ENCODE measurements around the gene RSPRY1. TPM values are rescaled to one million over a fixed set of nuclear protein-coding genes. Genes with fewer than 3 reads are reported as not detected.

RSPRY1 gene
- total RNA-seq, 2 donors from 2014 or later, result 28.7 to 32.5 TPM

DNA sequence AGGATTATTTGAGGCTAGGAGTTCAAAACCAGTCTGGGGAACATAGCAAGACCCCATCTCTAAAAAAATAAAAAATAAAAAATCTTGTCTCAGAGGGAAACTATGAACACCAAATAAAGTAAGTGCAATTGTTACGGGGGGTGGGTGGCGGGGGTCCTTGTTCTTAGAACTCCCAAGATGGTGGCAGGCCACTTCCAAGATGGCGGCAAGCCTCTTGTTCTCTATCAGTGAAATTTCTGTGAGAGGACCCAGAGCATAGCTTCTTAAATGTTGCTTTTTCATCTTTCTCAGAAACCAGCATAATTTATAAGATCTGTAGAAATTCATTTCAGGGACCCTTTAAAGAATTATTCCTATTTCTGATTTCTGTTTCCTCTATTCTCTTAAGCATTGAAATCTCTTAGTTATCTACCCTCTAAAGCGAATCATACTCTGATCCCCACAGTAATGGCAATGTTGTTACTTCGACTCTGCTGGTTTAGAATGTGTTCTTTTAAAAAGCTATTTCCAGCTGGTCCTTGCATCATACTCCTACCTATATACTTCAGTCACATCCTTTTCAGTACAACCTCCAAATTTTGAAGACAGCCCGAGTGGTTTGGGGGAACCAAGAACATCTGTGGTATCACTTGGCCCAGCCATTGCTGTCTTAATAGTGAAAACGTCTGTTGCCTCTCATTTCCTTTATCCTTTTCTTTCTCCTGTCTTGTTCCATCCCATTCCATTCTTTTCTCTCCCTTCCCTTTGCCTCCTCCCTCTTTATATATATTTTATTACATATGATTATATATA lies 16.2 kb downstream of the RSPRY1 start:
- ATAC-seq (ENCODE audit: insufficient number of reproducible peaks, low FRiP score, low read depth), result no peak
- H3K4me1 ChIP-seq (ENCODE audit: control insufficient read depth in 1 of 2, low read depth in 2 of 2), result no peaks in the 10 kb centered on the region

DNA sequence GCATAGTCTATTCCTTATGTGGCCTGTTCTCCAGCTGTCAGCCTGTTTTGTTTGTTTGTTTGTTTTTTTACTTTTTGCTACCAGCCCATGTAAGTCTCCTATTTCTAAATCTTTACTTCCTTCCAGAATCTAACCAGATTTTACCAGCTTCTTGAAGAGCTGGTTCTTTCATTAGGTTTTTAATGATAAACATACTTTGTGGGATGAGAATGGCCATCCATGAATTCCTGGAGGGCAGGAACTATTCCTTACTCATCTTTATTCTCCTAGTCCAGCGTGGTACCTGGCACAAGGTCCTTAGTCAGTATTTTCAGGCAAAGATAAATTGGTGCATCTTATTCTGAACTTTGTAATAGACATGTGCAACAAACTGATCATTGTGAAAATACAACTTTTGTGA lies 17.3 kb downstream of the RSPRY1 start:
- no peak for ATAC-seq (ENCODE audit: insufficient number of reproducible peaks, low FRiP score, low read depth)
- Histone ChIP-seq H3K36me3 (peaks cover 7% of the 10 kb centered on the region), H3K27me3 (replicated peaks; ENCODE audit: insufficient read depth) (no peaks in the 10 kb centered on the region), H3K4me1 (ENCODE audit: control insufficient read depth in 1 of 2, low read depth in 2 of 2) (no peaks in the 10 kb centered on the region), H3K27ac (no peak overlapping the region), H3K9me3 (no peaks in the 10 kb centered on the region), H3K4me3 (no peak overlapping the region)
- DNase-seq (ENCODE audit: low spot score), result no peak
- TF ChIP-seq, protein P1, sequence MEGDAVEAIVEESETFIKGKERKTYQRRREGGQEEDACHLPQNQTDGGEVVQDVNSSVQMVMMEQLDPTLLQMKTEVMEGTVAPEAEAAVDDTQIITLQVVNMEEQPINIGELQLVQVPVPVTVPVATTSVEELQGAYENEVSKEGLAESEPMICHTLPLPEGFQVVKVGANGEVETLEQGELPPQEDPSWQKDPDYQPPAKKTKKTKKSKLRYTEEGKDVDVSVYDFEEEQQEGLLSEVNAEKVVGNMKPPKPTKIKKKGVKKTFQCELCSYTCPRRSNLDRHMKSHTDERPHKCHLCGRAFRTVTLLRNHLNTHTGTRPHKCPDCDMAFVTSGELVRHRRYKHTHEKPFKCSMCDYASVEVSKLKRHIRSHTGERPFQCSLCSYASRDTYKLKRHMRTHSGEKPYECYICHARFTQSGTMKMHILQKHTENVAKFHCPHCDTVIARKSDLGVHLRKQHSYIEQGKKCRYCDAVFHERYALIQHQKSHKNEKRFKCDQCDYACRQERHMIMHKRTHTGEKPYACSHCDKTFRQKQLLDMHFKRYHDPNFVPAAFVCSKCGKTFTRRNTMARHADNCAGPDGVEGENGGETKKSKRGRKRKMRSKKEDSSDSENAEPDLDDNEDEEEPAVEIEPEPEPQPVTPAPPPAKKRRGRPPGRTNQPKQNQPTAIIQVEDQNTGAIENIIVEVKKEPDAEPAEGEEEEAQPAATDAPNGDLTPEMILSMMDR (IDR thresholded peaks at IDR 0.05), result no peak

More for the DNA sequence above, 16.2 kb downstream of the RSPRY1 start:
- Histone ChIP-seq H3K9me3 (no peaks in the 10 kb centered on the region), H3K36me3 (peaks cover 8% of the 10 kb centered on the region), H3K27me3 (replicated peaks; ENCODE audit: insufficient read depth) (no peaks in the 10 kb centered on the region), H3K27ac (no peak overlapping the region), H3K4me3 (no peak overlapping the region)
- DNase-seq (ENCODE audit: low spot score), result no peak
- TF ChIP-seq, protein P1 (IDR thresholded peaks at IDR 0.05), result no peak

DNA sequence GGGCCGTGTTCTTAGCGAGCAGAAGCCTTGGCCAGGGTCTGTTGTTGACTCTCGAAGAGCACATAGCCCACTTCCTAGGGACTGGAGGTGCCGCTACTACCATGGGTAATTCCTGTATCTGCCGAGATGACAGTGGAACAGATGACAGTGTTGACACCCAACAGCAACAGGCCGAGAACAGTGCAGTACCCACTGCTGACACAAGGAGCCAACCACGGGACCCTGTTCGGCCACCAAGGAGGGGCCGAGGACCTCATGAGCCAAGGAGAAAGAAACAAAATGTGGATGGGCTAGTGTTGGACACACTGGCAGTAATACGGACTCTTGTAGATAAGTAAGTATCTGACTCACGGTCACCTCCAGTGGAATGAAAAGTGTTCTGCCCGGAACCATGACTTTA lies 18.5 kb downstream of the RSPRY1 start:
- Histone ChIP-seq H3K4me3 (no peak overlapping the region), H3K27ac (no peak overlapping the region), H3K36me3 (peaks cover 8% of the 10 kb centered on the region), H3K27me3 (replicated peaks; ENCODE audit: insufficient read depth) (no peaks in the 10 kb centered on the region), H3K9me3 (no peaks in the 10 kb centered on the region), H3K4me1 (ENCODE audit: control insufficient read depth in 1 of 2, low read depth in 2 of 2) (no peaks in the 10 kb centered on the region)
- no peak for DNase-seq (ENCODE audit: low spot score)
- ATAC-seq (ENCODE audit: insufficient number of reproducible peaks, low FRiP score, low read depth), result no peak
- TF ChIP-seq, protein P1 (IDR thresholded peaks at IDR 0.05), result no peak

DNA sequence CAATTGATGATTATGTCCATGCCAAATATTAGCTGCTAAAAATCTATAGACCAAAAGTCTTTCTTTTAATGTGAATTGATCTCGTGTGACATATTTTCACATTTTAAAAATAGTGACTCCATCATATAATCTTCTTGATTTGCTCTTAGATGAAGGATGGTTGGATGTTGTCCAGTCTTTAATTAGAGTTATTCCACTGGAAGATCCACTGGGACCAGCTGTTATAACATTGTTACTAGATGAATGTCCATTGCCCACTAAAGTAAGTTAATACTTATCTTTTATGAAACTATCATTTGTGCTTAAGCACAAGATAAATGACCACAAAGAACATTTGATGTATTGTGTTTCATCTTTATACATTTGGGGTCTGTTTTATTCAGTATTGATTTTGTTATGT lies 22.8 kb downstream of the RSPRY1 start:
- H3K9me3 ChIP-seq, result no peaks in the 10 kb centered on the region
- no peak overlapping the region for H3K4me3 ChIP-seq
- no peak overlapping the region for H3K27ac ChIP-seq
- peaks cover 23% of the 10 kb centered on the region for H3K36me3 ChIP-seq
- TF ChIP-seq, protein P1 (IDR thresholded peaks at IDR 0.05), result no peak
- no peaks in the 10 kb centered on the region for H3K27me3 ChIP-seq (replicated peaks; ENCODE audit: insufficient read depth)
- no peak for ATAC-seq (ENCODE audit: insufficient number of reproducible peaks, low FRiP score, low read depth)
- no peak for DNase-seq (ENCODE audit: low spot score)
- no peaks in the 10 kb centered on the region for H3K4me1 ChIP-seq (ENCODE audit: control insufficient read depth in 1 of 2, low read depth in 2 of 2)

DNA sequence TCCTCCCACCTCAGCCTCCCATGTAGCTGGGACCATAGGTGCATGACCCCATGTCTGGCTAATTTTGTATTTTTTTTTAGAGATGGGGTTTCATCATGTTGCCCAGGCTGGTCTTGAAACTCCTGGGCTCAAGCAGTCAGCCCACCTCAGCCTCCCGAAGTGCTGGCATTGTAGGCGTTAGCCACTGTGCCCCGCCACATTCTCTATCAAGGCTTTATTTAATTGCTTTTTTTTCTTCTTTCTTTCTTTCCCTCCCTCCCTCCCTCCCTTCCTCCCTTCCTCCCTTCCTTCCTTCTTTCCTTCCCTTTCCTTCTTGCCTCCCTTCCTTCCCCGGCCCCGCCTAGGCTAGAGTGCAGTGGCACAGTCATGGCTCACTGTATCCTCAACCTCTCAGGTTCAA lies 23.7 kb downstream of the RSPRY1 start:
- Histone ChIP-seq H3K27me3 (replicated peaks; ENCODE audit: insufficient read depth) (no peaks in the 10 kb centered on the region), H3K4me3 (no peak overlapping the region), H3K9me3 (no peaks in the 10 kb centered on the region), H3K27ac (no peak overlapping the region), H3K4me1 (ENCODE audit: control insufficient read depth in 1 of 2, low read depth in 2 of 2) (no peaks in the 10 kb centered on the region), H3K36me3 (peaks cover 29% of the 10 kb centered on the region)
- no peak for ATAC-seq (ENCODE audit: insufficient number of reproducible peaks, low FRiP score, low read depth)
- DNase-seq (ENCODE audit: low spot score), result no peak
- TF ChIP-seq, protein P1 (IDR thresholded peaks at IDR 0.05), result no peak
